Neural progenitor cell (in vitro differentiated cells): ENCODE data around the gene OPCML.

Source experiments
- EZH2 ChIP-seq: fragments of 200-600 bp; sonication (generic); IDR thresholded peaks from 2 replicates; pipeline ENCODE4 v1.6.1; 2017; ENCODE audit warnings: antibody characterized with exemption, mild to moderate bottlenecking, moderate library complexity
- TF ChIP-seq, protein P1 (sequence below): fragments of 200-600 bp; sonication (generic); IDR thresholded peaks from 2 replicates; pipeline ENCODE4 v1.5.1; 2017; ENCODE audit warnings: antibody characterized with exemption, mild to moderate bottlenecking

- TF ChIP-seq, protein P1, sequence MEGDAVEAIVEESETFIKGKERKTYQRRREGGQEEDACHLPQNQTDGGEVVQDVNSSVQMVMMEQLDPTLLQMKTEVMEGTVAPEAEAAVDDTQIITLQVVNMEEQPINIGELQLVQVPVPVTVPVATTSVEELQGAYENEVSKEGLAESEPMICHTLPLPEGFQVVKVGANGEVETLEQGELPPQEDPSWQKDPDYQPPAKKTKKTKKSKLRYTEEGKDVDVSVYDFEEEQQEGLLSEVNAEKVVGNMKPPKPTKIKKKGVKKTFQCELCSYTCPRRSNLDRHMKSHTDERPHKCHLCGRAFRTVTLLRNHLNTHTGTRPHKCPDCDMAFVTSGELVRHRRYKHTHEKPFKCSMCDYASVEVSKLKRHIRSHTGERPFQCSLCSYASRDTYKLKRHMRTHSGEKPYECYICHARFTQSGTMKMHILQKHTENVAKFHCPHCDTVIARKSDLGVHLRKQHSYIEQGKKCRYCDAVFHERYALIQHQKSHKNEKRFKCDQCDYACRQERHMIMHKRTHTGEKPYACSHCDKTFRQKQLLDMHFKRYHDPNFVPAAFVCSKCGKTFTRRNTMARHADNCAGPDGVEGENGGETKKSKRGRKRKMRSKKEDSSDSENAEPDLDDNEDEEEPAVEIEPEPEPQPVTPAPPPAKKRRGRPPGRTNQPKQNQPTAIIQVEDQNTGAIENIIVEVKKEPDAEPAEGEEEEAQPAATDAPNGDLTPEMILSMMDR, result no peak
- TF ChIP-seq EZH2, result no peak
These were observed 395.0 kb downstream of the OPCML start for GRCh38 chr11:133137270-133137669.
